ENCODE measurements around the gene COMMD2.

The COMMD2 gene

GRCh38 chr3:149751551-149751950 is 738 bp downstream of the COMMD2 start:
- Histone ChIP-seq H3K4me3 (IDR thresholded peaks at IDR 0.05; ENCODE audit: insufficient read depth, low read depth, low read length) (peak overlapping the region; percentile 85), H3K27ac (no peak overlapping the region), H4K20me1 (ENCODE audit: insufficient read depth) (no peaks in the 10 kb centered on the region), H3K4me1 (ENCODE audit: low read depth, poor library complexity, severe bottlenecking) (peaks cover 25% of the 10 kb centered on the region), H3K79me2 (ENCODE audit: insufficient read depth, low read depth) (peaks cover 13% of the 10 kb centered on the region; the same call in 1 of the 2 replicates), H3K36me3 (ENCODE audit: insufficient read depth) (no peaks in the 10 kb centered on the region), H2AFZ (ENCODE audit: low read depth) (peak overlapping the region; percentile 94), H3K27me3 (ENCODE audit: insufficient read depth, low read depth) (no peaks in the 10 kb centered on the region), H3K4me2 (peak overlapping the region; percentile 95), H3K9ac (peak overlapping the region; percentile 49; the same call in 1 of the 2 replicates)
- no peak for TF ChIP-seq CTCF (conservative IDR thresholded peaks at IDR 0.05; ENCODE audit: low read depth, low read length)

GRCh38 chr3:149744606-149745005 is 7.7 kb downstream of the COMMD2 start:
- Histone ChIP-seq H3K27me3 (ENCODE audit: insufficient read depth, low read depth) (no peaks in the 10 kb centered on the region), H3K4me1 (ENCODE audit: low read depth, poor library complexity, severe bottlenecking) (no peaks in the 10 kb centered on the region), H2AFZ (ENCODE audit: low read depth) (no peak overlapping the region), H3K36me3 (ENCODE audit: insufficient read depth) (no peaks in the 10 kb centered on the region), H3K27ac (no peak overlapping the region), H3K79me2 (ENCODE audit: insufficient read depth, low read depth) (no peaks in the 10 kb centered on the region), H3K4me3 (IDR thresholded peaks at IDR 0.05; ENCODE audit: insufficient read depth, low read depth, low read length) (no peak overlapping the region), H3K4me2 (no peak overlapping the region), H4K20me1 (ENCODE audit: insufficient read depth) (no peaks in the 10 kb centered on the region), H3K9ac (no peak overlapping the region)
- TF ChIP-seq CTCF (conservative IDR thresholded peaks at IDR 0.05; ENCODE audit: low read depth, low read length) = no peak

- Histone ChIP-seq H4K20me1 (ENCODE audit: insufficient read depth) (no peaks in the 10 kb centered on the region), H3K9ac (no peak overlapping the region), H3K4me1 (ENCODE audit: low read depth, poor library complexity, severe bottlenecking) (no peaks in the 10 kb centered on the region), H2AFZ (ENCODE audit: low read depth) (no peak overlapping the region), H3K27ac (no peak overlapping the region), H3K79me2 (ENCODE audit: insufficient read depth, low read depth) (no peaks in the 10 kb centered on the region), H3K4me2 (no peak overlapping the region), H3K27me3 (ENCODE audit: insufficient read depth, low read depth) (no peaks in the 10 kb centered on the region), H3K4me3 (IDR thresholded peaks at IDR 0.05; ENCODE audit: insufficient read depth, low read depth, low read length) (no peak overlapping the region), H3K36me3 (ENCODE audit: insufficient read depth) (no peaks in the 10 kb centered on the region)
- TF ChIP-seq CTCF (conservative IDR thresholded peaks at IDR 0.05; ENCODE audit: low read depth, low read length) = no peak
Measured at GRCh38 chr3:149744151-149744550, 8.1 kb downstream of the COMMD2 start.

- no peaks in the 10 kb centered on the region for H3K36me3 ChIP-seq (ENCODE audit: insufficient read depth)
- no peak overlapping the region for H3K27ac ChIP-seq
- no peak for TF ChIP-seq CTCF (conservative IDR thresholded peaks at IDR 0.05; ENCODE audit: low read depth, low read length)
- no peaks in the 10 kb centered on the region for H3K27me3 ChIP-seq (ENCODE audit: insufficient read depth, low read depth)
- H3K79me2 ChIP-seq (ENCODE audit: insufficient read depth, low read depth) = no peaks in the 10 kb centered on the region
- H3K4me1 ChIP-seq (ENCODE audit: low read depth, poor library complexity, severe bottlenecking) = peaks cover 9% of the 10 kb centered on the region
- H4K20me1 ChIP-seq (ENCODE audit: insufficient read depth) = no peaks in the 10 kb centered on the region
- no peak overlapping the region for H3K4me2 ChIP-seq
- H3K4me3 ChIP-seq (IDR thresholded peaks at IDR 0.05; ENCODE audit: insufficient read depth, low read depth, low read length) = no peak overlapping the region
- no peak overlapping the region for H2AFZ ChIP-seq (ENCODE audit: low read depth)
- no peak overlapping the region for H3K9ac ChIP-seq
Measured at GRCh38 chr3:149739396-149739795, 12.9 kb downstream of the COMMD2 start.

All from KMS-11 (cell line).